ENCODE results near the gene PSD4. TPM values are rescaled to one million over a fixed set of nuclear protein-coding genes. Genes with fewer than 3 reads are reported as not detected.

The PSD4 gene
- total RNA-seq, 1 donor from 2014 or later: 1.9 TPM

DNA sequence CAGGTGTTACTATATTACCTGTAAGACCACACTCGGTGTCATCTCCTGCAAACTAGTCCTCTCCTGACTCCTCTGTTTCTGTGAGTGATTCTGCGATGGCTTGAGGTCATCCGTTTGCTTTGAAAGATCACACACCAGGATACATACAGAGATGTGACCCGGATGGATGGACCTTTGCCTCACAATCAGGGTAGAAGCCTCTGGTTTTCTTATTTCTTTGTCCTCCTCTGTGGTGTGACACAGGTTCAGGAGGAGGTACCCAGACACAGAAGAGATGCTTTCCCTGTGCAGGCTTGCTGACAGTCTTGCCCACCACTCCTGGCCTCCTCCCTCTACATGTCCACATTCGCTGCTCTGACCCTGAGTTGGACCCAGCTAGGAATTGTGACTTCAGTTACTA lies 34.6 kb downstream of the PSD4 start:
- peaks cover 11% of the 10 kb centered on the region for H3K27me3 Mint-ChIP-seq (ENCODE audit: unreplicated experiment)
- no peak overlapping the region for H3K27ac Mint-ChIP-seq (ENCODE audit: unreplicated experiment)
- no peaks in the 10 kb centered on the region for H3K36me3 Mint-ChIP-seq (ENCODE audit: low read depth, unreplicated experiment)
- no peak for DNase-seq (ENCODE audit: low spot score)
- no peak overlapping the region for H3K4me3 Mint-ChIP-seq (ENCODE audit: unreplicated experiment)
- TF ChIP-seq, protein P1, sequence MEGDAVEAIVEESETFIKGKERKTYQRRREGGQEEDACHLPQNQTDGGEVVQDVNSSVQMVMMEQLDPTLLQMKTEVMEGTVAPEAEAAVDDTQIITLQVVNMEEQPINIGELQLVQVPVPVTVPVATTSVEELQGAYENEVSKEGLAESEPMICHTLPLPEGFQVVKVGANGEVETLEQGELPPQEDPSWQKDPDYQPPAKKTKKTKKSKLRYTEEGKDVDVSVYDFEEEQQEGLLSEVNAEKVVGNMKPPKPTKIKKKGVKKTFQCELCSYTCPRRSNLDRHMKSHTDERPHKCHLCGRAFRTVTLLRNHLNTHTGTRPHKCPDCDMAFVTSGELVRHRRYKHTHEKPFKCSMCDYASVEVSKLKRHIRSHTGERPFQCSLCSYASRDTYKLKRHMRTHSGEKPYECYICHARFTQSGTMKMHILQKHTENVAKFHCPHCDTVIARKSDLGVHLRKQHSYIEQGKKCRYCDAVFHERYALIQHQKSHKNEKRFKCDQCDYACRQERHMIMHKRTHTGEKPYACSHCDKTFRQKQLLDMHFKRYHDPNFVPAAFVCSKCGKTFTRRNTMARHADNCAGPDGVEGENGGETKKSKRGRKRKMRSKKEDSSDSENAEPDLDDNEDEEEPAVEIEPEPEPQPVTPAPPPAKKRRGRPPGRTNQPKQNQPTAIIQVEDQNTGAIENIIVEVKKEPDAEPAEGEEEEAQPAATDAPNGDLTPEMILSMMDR (IDR thresholded peaks at IDR 0.05; ENCODE audit: unreplicated experiment): no peak
- no peaks in the 10 kb centered on the region for H3K9me3 Mint-ChIP-seq (ENCODE audit: unreplicated experiment)
- peaks cover 13% of the 10 kb centered on the region for H3K4me1 Mint-ChIP-seq (ENCODE audit: unreplicated experiment)

GRCh38 chr2:113209011-113209645 lies 35.4 kb downstream of the PSD4 start:
- no peaks in the 10 kb centered on the region for H3K9me3 Mint-ChIP-seq (ENCODE audit: unreplicated experiment)
- peaks cover 13% of the 10 kb centered on the region for H3K27me3 Mint-ChIP-seq (ENCODE audit: unreplicated experiment)
- H3K4me1 Mint-ChIP-seq (ENCODE audit: unreplicated experiment): peaks cover 13% of the 10 kb centered on the region
- DNase-seq (ENCODE audit: low spot score): no peak
- no peaks in the 10 kb centered on the region for H3K36me3 Mint-ChIP-seq (ENCODE audit: low read depth, unreplicated experiment)
- H3K4me3 Mint-ChIP-seq (ENCODE audit: unreplicated experiment): no peak overlapping the region
- H3K27ac Mint-ChIP-seq (ENCODE audit: unreplicated experiment): no peak overlapping the region
- TF ChIP-seq, protein P1 (IDR thresholded peaks at IDR 0.05; ENCODE audit: unreplicated experiment): no peak

DNA sequence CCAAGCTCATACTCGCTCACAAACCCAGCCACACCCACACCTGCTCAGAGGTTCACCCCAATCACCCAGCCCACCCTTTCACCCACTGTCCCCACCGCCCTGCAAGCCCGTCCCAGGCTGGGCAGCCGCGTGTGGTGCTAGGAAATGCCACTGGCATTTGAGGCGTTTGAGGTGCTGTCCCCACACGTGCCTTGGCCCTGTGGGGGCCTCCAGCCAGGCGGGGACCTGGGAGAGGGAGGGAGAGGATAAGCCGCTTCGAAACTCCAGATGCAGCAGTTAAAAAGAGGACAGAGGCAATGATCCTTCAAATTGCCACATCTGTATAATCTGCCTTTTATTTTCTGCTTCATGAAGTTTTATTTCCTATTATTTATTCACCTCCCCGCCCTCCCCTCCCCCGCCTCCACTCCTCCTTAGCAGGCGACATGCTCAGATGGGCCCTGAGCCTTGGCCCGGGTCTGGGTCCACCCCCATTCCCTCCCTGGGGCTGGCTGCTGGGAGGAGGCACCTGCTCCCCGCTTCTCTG lies 35.9 kb downstream of the PSD4 start:
- TF ChIP-seq, protein P1 (IDR thresholded peaks at IDR 0.05; ENCODE audit: unreplicated experiment): no peak
- DNase-seq (ENCODE audit: low spot score): no peak
- peaks cover 13% of the 10 kb centered on the region for H3K27me3 Mint-ChIP-seq (ENCODE audit: unreplicated experiment)
- peak overlapping the region; percentile 63 for H3K27ac Mint-ChIP-seq (ENCODE audit: unreplicated experiment)
- H3K9me3 Mint-ChIP-seq (ENCODE audit: unreplicated experiment): no peaks in the 10 kb centered on the region
- peaks cover 13% of the 10 kb centered on the region for H3K4me1 Mint-ChIP-seq (ENCODE audit: unreplicated experiment)
- H3K36me3 Mint-ChIP-seq (ENCODE audit: low read depth, unreplicated experiment): no peaks in the 10 kb centered on the region
- H3K4me3 Mint-ChIP-seq (ENCODE audit: unreplicated experiment): no peak overlapping the region

DNA sequence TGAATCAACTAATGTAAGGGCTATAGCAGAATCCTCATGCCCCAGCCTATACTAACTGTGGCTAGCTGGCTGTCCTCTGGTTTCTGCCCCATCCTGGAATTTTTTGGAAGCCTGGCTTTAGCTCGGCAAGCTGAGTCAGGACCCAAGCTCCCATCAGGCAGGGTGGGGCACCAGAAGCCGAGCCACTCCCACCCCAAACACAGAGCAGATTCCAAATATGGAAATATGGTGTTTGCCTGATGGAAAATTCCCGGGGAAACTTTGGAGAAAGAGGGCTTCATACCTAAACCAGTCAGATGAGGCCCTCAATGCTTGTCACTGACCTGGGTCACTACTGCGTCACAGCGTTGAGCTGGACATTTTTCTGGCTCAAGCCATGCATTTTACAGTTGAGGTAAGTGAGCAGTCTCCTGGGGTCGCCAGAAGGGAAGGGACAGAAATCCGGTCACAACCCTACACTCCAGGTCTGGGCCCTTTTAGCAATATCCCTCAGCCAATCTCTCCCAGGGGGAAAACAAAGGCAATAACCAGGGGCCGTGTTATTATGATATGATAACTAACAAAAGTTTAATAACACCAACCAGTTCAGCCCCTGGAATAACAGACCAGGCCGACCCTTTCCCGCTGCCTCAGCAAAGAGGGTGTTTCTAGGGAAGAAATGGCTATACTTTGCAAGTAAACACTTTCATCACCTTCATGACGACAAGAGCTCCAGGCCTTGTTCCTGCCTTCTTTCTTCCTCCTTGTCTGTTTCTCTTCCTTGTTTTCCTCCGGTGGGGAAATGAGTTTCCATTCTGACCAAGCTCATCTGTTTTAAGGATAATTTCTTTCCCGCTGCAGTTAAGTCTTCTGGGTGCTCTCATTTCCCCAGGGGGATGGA lies 37.7 kb downstream of the PSD4 start:
- H3K27ac Mint-ChIP-seq (ENCODE audit: unreplicated experiment): peak overlapping the region; percentile 84
- H3K4me3 Mint-ChIP-seq (ENCODE audit: unreplicated experiment): no peak overlapping the region
- H3K27me3 Mint-ChIP-seq (ENCODE audit: unreplicated experiment): peaks cover 10% of the 10 kb centered on the region
- no peak for DNase-seq (ENCODE audit: low spot score)
- H3K36me3 Mint-ChIP-seq (ENCODE audit: low read depth, unreplicated experiment): no peaks in the 10 kb centered on the region
- no peaks in the 10 kb centered on the region for H3K9me3 Mint-ChIP-seq (ENCODE audit: unreplicated experiment)
- TF ChIP-seq, protein P1 (IDR thresholded peaks at IDR 0.05; ENCODE audit: unreplicated experiment): no peak
- peaks cover 14% of the 10 kb centered on the region for H3K4me1 Mint-ChIP-seq (ENCODE audit: unreplicated experiment)

Measured in endothelial cell (in vitro differentiated cells).